ENCODE measurements around the gene LRIG2. TPM values are rescaled to one million over a fixed set of nuclear protein-coding genes. Genes with fewer than 3 reads are reported as not detected.
A peak's percentile ranks its signal among the peaks of the same experiment; 100 is the strongest.

The LRIG2 gene
- total and polyA plus RNA-seq, 2 of the 13 experiments (the other 11 are each of a cell fraction or from before 2014, with no cell fraction given): 8.1 to 12.2 TPM

DNA sequence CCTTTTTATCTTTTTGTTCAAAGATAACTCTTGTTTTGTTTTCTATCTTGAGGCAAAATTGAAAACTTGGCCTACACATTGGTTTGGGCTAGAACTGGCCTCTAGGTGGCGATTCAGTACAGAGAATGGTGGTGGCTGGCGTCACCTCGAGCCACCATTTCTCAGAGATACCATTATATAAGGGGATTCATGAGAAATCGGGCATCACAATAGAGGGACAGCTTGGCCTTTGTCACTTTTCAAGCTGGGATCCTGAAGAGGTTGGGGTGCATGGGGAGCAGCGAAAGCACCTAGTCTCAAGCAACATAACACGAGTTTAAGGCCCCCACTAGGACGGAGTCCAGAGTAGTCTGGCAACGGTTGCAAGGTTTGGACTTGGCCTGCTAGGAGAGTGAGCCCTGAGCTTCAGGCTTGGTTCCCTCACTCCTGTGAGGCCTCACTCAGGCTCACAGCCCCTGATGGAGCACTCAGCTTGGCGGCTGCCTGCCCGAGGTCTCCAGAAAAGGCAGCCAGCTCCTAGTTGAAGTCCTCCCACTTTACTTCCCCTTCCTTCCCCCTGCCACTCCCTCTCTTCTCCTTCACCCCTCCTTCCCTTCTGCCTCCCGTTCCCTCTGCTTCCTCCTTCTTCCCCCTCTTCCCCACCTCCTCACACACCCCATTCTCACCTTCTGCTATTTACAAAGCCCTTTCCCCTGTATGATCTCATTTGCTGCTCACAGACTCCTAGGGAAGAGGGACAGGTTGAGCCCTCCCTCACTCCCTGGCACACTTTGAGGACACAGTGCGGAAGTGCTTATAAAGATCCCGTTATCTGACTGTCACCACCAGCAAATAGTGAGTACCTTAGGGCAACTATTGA is 67.8 kb downstream of the LRIG2 start (continued):
- TF ChIP-seq, protein P1, sequence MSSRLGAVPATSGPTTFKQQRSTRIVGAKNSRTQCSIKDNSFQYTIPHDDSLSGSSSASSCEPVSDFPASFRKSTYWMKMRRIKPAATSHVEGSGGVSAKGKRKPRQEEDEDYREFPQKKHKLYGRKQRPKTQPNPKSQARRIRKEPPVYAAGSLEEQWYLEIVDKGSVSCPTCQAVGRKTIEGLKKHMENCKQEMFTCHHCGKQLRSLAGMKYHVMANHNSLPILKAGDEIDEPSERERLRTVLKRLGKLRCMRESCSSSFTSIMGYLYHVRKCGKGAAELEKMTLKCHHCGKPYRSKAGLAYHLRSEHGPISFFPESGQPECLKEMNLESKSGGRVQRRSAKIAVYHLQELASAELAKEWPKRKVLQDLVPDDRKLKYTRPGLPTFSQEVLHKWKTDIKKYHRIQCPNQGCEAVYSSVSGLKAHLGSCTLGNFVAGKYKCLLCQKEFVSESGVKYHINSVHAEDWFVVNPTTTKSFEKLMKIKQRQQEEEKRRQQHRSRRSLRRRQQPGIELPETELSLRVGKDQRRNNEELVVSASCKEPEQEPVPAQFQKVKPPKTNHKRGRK (CRISPR knock-in tag; IDR thresholded peaks at IDR 0.05): 0 out of 2 replicates have a peak, but pooled peaks have one; percentile 39
- peak; percentile 56; the same call in 1 of the 2 replicates for TF ChIP-seq KDM2A (CRISPR knock-in tag; IDR thresholded peaks at IDR 0.05; ENCODE audit: borderline replicate concordance, low read depth)
- TF ChIP-seq, protein P2, sequence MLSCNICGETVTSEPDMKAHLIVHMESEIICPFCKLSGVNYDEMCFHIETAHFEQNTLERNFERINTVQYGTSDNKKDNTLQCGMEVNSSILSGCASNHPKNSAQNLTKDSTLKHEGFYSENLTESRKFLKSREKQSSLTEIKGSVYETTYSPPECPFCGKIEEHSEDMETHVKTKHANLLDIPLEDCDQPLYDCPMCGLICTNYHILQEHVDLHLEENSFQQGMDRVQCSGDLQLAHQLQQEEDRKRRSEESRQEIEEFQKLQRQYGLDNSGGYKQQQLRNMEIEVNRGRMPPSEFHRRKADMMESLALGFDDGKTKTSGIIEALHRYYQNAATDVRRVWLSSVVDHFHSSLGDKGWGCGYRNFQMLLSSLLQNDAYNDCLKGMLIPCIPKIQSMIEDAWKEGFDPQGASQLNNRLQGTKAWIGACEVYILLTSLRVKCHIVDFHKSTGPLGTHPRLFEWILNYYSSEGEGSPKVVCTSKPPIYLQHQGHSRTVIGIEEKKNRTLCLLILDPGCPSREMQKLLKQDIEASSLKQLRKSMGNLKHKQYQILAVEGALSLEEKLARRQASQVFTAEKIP (CRISPR knock-in tag; IDR thresholded peaks at IDR 0.05; ENCODE audit: borderline replicate concordance): no peak
- TF ChIP-seq RXRB (CRISPR knock-in tag; IDR thresholded peaks at IDR 0.05; ENCODE audit: borderline replicate concordance): peak; percentile 22; the same call in 1 of the 2 replicates
- peak; percentile 69; the same call in 1 of the 2 replicates for TF ChIP-seq KAT7 (CRISPR knock-in tag; IDR thresholded peaks at IDR 0.05; ENCODE audit: borderline replicate concordance)
- 0 out of 2 replicates have a peak, but pooled peaks have one; percentile 19 for TF ChIP-seq PITX1 (CRISPR knock-in tag; IDR thresholded peaks at IDR 0.05)
- 0 out of 2 replicates have a peak, but pooled peaks have one; percentile 36 for TF ChIP-seq CREM (IDR thresholded peaks at IDR 0.05)
- no peak for TF ChIP-seq CREM (CRISPR knock-in tag; IDR thresholded peaks at IDR 0.05)
- TF ChIP-seq KLF16 (CRISPR knock-in tag; IDR thresholded peaks at IDR 0.05): peak in 1 of 2 experiments; percentile 47; a peak in 1 of 4 replicates
- peak; percentile 81 for TF ChIP-seq ZNF263 (CRISPR knock-in tag; IDR thresholded peaks at IDR 0.05)
- TF ChIP-seq HNRNPK (IDR thresholded peaks at IDR 0.05; ENCODE audit: low read depth, low read length, poor library complexity, severe bottlenecking): peak; percentile 67
- TF ChIP-seq FOXC1 (CRISPR knock-in tag; IDR thresholded peaks at IDR 0.05; ENCODE audit: borderline replicate concordance): 0 out of 2 replicates have a peak, but pooled peaks have one; percentile 53
- TF ChIP-seq KMT2A (CRISPR knock-in tag; IDR thresholded peaks at IDR 0.05): 0 out of 2 replicates have a peak, but pooled peaks have one; percentile 16
- TF ChIP-seq CCDC6 (CRISPR knock-in tag; IDR thresholded peaks at IDR 0.05): no peak
- TF ChIP-seq IRF2 (CRISPR knock-in tag; IDR thresholded peaks at IDR 0.05): peak; percentile 54; the same call in 1 of the 2 replicates
- peak; percentile 51 for TF ChIP-seq PCBP2 (optimal IDR thresholded peaks at IDR 0.05; ENCODE audit: low read depth, low read length, poor library complexity, severe bottlenecking)
- TF ChIP-seq, protein P3, sequence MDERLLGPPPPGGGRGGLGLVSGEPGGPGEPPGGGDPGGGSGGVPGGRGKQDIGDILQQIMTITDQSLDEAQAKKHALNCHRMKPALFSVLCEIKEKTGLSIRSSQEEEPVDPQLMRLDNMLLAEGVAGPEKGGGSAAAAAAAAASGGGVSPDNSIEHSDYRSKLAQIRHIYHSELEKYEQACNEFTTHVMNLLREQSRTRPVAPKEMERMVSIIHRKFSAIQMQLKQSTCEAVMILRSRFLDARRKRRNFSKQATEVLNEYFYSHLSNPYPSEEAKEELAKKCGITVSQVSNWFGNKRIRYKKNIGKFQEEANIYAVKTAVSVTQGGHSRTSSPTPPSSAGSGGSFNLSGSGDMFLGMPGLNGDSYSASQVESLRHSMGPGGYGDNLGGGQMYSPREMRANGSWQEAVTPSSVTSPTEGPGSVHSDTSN (CRISPR knock-in tag; IDR thresholded peaks at IDR 0.05): no peak
- peak; percentile 52; the same call in 1 of the 2 replicates for TF ChIP-seq ZFP91 (CRISPR knock-in tag; IDR thresholded peaks at IDR 0.05; ENCODE audit: borderline replicate concordance)
- no peak for TF ChIP-seq ZNF546 (CRISPR knock-in tag; conservative IDR thresholded peaks at IDR 0.05)
- TF ChIP-seq TBX2 (CRISPR knock-in tag; IDR thresholded peaks at IDR 0.05; ENCODE audit: borderline replicate concordance): peak; percentile 43; the same call in 1 of the 2 replicates
- TF ChIP-seq ZNF891 (CRISPR knock-in tag; IDR thresholded peaks at IDR 0.05): no peak
- TF ChIP-seq HNF4A (CRISPR knock-in tag; IDR thresholded peaks at IDR 0.05): no peak
- no peak for TF ChIP-seq SIX4 (CRISPR knock-in tag; IDR thresholded peaks at IDR 0.05)

All from HepG2 (cell line).